ENCODE data around the gene SOX6. TPM values are rescaled to one million over a fixed set of nuclear protein-coding genes. Genes with fewer than 3 reads are reported as not detected.
A peak's percentile ranks its signal among the peaks of the same experiment; 100 is the strongest.
"Not testable (repeated sequence)": the region's sequence is repeated elsewhere in the genome, so short reads cannot be mapped to it uniquely, and the experiment has no call there.

The SOX6 gene
- total RNA-seq, 1 experiment from 2014 or later: 7.9 TPM

DNA sequence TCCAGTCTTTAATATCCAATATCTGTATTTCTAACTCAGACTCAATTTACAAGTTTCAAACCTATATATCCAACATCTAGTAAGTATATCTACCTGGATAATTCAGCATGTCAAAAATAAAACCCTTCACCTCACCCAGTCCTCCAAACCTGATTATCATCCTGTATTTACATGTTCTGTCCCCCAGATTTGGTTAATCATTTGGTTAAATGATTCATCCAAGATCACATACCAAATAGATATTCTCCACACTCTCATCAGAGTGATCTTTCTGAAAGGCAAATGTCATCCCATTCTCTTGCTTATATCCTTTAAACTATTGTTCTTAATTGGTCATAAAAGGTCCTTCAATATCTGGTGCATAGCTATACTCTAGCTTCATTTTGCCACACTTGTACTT, 199.0 kb downstream of the SOX6 start:
- Histone ChIP-seq H3K27ac (no peak overlapping the region), H3K36me3 (no peaks in the 10 kb centered on the region), H3K4me1 (peaks cover 8% of the 10 kb centered on the region), H3K4me3 (no peak overlapping the region), H3K27me3 (no peaks in the 10 kb centered on the region), H3K9me3 (replicated peaks) (no peaks in the 10 kb centered on the region)
- no peak for DNase-seq

DNA sequence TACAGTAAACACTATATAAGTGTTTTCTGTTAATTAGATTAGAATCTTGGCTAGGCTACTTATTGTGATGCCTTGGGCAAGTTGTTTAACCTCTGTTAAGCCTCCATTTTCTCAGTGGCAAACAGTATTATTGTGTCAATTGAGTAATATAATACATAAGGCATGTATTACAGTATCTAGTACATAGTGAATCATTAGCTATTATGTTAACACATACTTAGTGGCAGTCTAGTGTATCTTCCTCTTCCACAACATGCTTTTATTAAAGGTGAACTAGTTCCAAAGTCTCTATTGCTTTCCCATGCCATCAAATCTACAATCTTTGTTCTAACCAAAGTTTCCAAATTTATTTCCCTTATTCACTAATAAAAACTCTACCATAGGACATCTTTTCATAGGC, 200.9 kb downstream of the SOX6 start:
- peaks cover 8% of the 10 kb centered on the region for H3K4me1 ChIP-seq
- no peaks in the 10 kb centered on the region for H3K9me3 ChIP-seq (replicated peaks)
- no peak for DNase-seq
- no peaks in the 10 kb centered on the region for H3K27me3 ChIP-seq
- H3K36me3 ChIP-seq: no peaks in the 10 kb centered on the region
- H3K4me3 ChIP-seq: no peak overlapping the region
- H3K27ac ChIP-seq: no peak overlapping the region

DNA sequence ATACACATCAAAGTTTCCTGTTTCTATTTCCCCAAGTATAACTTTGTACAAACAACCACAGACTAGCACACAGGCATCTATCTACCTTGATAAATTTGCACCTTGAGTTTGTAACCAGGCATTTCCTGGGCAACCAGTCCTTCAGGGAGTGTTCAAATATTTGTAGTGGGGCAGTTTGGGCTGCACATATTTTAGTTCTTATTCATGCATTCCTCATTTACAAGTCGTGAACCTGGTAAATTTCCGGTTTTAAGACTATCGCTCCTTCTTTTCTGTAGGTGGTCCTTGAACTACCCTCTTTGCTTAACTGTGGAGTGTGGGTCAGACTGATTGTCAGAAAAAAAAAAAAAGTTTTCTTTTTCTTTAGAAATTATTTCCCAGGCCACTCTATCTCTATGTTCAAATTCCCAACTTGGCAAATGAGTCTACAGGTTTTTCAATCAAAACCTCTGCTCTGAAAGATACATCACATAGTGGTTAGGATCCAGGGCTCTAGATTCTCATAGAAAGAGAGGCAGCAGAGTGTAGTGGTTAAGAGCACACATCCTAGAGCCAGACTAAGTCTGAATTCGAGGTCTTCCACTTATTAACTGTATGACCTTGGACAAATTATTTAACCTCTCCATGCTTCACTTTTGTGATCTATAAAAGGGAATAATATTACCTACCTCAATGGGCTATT, 201.5 kb downstream of the SOX6 start:
- Histone ChIP-seq H3K9me3 (replicated peaks) (no peaks in the 10 kb centered on the region), H3K27me3 (no peaks in the 10 kb centered on the region), H3K27ac (no peak overlapping the region), H3K36me3 (no peaks in the 10 kb centered on the region), H3K4me1 (peaks cover 10% of the 10 kb centered on the region), H3K4me3 (no peak overlapping the region)
- DNase-seq: no peak

DNA sequence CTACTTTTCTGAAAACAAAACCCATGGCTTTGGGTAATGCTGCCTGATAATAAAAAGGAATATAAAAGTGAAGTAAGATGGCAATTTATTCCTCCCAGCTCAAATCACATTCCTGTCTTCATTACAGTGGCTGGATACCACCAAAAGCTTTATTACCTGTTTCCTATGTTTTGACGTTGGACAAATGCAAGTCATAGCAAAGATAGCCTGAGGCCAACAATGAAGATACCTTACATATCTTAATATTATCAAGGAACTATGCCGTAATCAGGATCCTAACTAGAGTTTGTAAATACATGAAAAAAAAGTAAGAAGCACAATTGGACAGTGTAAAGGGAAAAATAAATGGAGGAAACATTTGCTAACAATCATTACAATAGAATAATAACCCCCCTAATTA, 202.4 kb downstream of the SOX6 start:
- peaks cover 19% of the 10 kb centered on the region for H3K4me1 ChIP-seq

DNA sequence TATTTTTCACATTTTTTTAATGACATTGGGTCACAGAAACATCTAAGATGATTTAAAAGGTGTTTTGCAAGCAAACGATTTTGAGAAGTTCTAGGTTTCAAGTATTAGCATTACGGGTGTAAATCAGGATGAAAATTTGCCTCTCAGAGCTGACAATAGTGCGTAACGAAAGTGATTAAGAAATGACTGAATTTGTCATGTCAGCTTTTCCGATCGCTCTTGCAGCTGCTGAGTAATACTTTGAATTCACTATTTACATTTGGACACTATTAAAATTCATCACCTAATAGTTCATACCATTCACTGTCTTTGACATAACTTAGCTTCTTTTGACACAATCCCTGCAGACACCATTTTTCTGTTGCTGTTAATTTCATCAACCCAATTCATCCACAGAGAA, 205.2 kb downstream of the SOX6 start:
- DNase-seq: no peak
- H3K9me3 ChIP-seq (replicated peaks): no peaks in the 10 kb centered on the region
- H3K36me3 ChIP-seq: no peaks in the 10 kb centered on the region
- peaks cover 30% of the 10 kb centered on the region for H3K4me1 ChIP-seq
- no peak overlapping the region for H3K27ac ChIP-seq
- no peaks in the 10 kb centered on the region for H3K27me3 ChIP-seq
- H3K4me3 ChIP-seq: no peak overlapping the region

More for the DNA sequence above, 202.4 kb downstream of the SOX6 start:
- Histone ChIP-seq H3K36me3 (no peaks in the 10 kb centered on the region), H3K4me3 (no peak overlapping the region), H3K27ac (no peak overlapping the region), H3K9me3 (replicated peaks) (no peaks in the 10 kb centered on the region), H3K27me3 (no peaks in the 10 kb centered on the region)
- no peak for DNase-seq

DNA sequence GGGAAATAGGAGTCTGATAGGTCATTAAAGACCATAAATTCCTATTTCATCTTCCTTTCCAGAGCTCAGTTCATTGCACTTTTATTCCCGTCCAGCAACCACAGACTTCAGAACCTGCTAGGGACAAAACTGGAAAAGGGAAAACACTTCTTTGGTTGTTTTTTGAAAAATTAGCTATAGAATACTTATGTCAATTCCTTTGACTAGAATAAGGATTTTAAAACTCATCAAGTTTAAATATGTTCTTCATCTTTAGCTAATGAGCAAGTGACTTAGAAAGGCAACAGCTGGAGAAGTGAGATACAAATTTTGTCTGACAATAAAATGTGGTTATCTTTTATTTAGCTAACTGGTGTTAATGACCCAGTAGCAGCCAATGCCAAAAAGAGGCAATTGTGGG, 206.9 kb downstream of the SOX6 start:
- H3K9me3 ChIP-seq (replicated peaks): peaks cover 3% of the 10 kb centered on the region; the same call in 1 of the 2 replicates
- H3K36me3 ChIP-seq: no peaks in the 10 kb centered on the region
- DNase-seq: peak in 1 of 2 experiments; percentile 20
- no peaks in the 10 kb centered on the region for H3K27me3 ChIP-seq
- no peak overlapping the region for H3K4me3 ChIP-seq
- peaks cover 27% of the 10 kb centered on the region for H3K4me1 ChIP-seq
- peak overlapping the region; percentile 89 for H3K27ac ChIP-seq

DNA sequence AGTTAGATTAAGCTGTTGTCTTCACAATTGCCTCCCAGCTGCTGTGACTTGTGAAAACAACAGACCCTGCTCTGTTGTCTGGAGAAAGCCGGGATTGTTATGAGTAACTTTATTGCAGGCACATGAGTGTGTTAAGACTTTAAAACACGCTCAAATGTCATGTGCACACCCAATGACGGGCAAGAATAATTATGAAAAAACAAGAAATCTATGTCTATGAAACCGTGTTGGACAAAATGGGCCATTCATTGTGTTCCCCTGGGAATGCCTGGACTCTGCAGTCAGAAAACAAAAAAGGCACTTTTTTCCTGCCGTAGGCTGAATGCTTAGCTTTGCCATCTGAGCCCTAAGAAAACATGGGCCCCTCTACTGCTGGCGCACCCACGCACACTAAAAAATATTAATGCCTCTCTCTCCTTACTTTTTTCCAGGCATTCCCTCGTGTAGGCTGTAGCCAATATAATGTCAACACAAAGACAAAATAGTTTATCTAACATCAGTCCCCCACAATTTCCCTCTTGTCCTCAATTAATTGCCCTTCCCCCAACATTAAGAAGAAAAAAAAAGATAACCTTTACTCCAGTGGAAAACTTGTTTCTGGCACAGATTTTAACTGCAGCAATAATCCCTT, 207.9 kb downstream of the SOX6 start:
- Histone ChIP-seq H3K9me3 (replicated peaks) (peaks cover 3% of the 10 kb centered on the region; the same call in 1 of the 2 replicates), H3K27ac (peak overlapping the region; percentile 89), H3K36me3 (no peaks in the 10 kb centered on the region), H3K4me3 (peak overlapping the region; percentile 38), H3K27me3 (no peaks in the 10 kb centered on the region), H3K4me1 (peaks cover 22% of the 10 kb centered on the region)
- peak; percentile 84 to 97 for DNase-seq

DNA sequence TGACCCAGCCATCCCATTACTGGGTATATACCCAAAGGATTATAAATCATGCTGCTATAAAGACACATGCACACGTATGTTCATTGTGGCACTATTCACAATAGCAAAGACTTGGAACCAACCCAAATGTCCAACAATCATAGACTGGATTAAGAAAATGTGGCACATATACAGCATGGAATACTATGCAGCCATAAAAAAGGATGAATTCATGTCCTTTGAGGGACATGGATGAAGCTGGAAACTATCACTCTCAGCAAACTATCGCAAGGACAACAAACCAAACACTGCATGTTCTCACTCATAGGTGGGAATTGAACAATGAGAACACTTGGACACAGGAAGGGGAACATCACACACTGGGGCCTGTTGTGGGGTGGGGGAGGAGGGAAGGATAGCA, 209.4 kb downstream of the SOX6 start:
- not testable (repeated sequence) for H3K36me3 ChIP-seq; H3K4me3 ChIP-seq; H3K27me3 ChIP-seq; H3K27ac ChIP-seq; H3K9me3 ChIP-seq (replicated peaks); DNase-seq
- peaks cover 22% of the 10 kb centered on the region for H3K4me1 ChIP-seq

DNA sequence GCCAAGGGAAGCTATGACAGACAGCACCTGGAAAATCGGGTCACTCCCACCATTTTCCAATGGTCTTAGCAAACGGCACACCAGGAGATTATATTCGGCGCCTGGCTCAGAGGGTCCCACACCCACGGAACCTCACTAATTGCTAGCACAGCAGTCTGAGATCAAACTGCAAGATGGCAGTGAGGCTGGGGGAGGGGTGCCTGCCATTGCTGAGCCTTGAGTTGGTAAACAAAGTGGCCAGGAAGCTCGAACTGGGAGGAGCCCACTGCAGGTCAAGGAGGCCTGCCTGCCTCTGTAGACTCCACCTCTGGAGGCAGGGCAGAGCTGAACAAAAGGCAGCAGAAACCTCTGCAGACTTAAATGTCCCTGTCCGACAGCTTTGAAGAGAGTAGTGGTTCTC, 214.7 kb downstream of the SOX6 start:
- H3K27ac ChIP-seq, H3K27me3 ChIP-seq, H3K4me1 ChIP-seq: not testable (repeated sequence)

DNA sequence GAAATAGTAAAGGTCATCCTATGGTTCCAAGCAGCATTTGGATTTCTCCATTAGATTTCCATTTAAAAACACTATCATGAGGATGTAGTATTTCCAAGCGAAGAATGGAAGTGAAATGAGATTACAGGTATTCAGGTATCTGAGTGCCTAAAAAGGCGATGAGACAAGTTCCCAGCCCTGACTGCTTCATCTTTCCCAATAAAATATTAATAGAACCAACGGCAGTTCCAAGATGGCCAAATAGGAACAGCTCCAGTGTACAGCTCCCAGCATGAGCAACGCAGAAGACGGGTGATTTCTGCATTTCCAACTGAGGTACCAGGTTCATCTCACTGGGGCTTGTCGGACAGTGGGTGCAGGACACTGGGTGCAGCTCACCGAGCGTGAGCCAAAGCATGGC, 215.2 kb downstream of the SOX6 start:
- not testable (repeated sequence) for H3K27ac ChIP-seq; DNase-seq; H3K4me1 ChIP-seq; H3K9me3 ChIP-seq (replicated peaks); H3K4me3 ChIP-seq; H3K36me3 ChIP-seq; H3K27me3 ChIP-seq

More for the DNA sequence above, 214.7 kb downstream of the SOX6 start:
- not testable (repeated sequence) for DNase-seq; H3K4me3 ChIP-seq; H3K36me3 ChIP-seq; H3K9me3 ChIP-seq (replicated peaks)

DNA sequence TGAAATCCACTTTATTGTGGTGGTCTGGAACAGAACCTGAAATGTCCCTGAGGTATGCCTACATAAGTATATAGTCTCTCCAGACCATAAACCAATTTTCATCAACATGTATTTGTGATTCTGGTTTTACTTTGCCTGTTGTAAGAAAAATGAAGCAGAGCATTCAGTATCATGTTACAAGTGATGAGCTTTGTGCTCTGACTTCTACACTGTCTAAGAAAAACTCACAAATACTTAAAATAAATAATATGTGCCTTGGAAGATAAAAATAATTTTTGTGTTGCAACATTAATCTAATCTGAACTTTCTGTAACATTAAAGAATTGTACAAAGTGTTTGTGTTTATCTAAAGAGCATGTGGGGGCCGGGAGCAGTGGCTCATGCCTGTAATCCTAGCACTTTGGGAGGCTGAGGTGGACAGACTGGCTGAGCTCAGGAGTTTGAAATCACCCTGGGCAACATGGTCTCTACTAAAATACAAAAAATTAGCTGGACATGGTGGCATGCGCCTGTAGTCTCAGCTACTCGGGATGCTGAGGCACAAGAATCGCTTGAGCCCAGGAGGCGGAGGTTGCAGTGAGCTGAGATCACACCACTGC, 219.5 kb downstream of the SOX6 start:
- DNase-seq: no peak
- H3K27ac ChIP-seq: no peak overlapping the region
- no peaks in the 10 kb centered on the region for H3K4me1 ChIP-seq
- no peaks in the 10 kb centered on the region for H3K9me3 ChIP-seq (replicated peaks)
- H3K36me3 ChIP-seq: no peaks in the 10 kb centered on the region
- no peaks in the 10 kb centered on the region for H3K27me3 ChIP-seq
- no peak overlapping the region for H3K4me3 ChIP-seq

DNA sequence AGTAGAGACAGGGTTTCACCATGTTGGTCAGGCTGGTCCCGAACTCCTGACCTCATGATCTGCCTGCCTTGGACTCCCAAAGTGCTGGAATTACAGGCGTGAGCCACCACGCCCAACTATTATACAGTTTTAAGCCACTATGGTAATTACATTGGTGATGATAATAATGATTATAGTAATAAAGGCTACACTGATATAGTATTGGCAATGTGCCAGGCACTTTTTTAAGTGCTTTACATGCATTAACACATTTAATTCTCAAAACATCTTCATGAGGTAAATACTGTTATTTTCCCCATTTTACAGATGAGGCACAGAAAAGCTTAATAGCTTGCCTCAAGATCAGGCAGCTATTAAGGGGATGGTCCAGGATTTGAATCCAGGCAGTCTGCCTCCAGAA, 222.5 kb downstream of the SOX6 start:
- Histone ChIP-seq H3K4me1 (no peaks in the 10 kb centered on the region), H3K27ac (no peak overlapping the region), H3K9me3 (replicated peaks) (no peaks in the 10 kb centered on the region), H3K27me3 (no peaks in the 10 kb centered on the region), H3K4me3 (no peak overlapping the region), H3K36me3 (no peaks in the 10 kb centered on the region)
- DNase-seq: no peak

DNA sequence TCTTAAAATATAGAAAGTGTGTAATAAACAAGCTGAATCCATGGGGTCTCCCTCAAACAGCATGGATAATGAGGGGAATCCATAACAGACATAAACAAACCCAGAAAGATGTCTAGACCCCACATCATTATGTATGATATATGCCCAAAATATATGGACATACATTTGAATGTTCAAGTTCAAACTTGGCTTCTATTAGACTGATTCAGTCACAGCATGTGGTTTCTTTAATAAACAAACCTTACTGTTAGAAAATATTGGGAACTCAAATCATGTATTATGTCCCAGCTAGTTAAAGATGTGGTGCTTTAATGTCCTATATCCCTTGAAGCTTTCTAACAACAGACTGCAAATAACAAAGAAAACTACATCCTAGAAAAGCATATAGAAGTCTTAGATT, 228.6 kb downstream of the SOX6 start:
- DNase-seq: no peak
- Histone ChIP-seq H3K4me1 (peaks cover 29% of the 10 kb centered on the region), H3K27me3 (no peaks in the 10 kb centered on the region), H3K36me3 (no peaks in the 10 kb centered on the region), H3K9me3 (replicated peaks) (no peaks in the 10 kb centered on the region), H3K27ac (peak overlapping the region; percentile 50; the same call in 1 of the 2 replicates), H3K4me3 (no peak overlapping the region)

DNA sequence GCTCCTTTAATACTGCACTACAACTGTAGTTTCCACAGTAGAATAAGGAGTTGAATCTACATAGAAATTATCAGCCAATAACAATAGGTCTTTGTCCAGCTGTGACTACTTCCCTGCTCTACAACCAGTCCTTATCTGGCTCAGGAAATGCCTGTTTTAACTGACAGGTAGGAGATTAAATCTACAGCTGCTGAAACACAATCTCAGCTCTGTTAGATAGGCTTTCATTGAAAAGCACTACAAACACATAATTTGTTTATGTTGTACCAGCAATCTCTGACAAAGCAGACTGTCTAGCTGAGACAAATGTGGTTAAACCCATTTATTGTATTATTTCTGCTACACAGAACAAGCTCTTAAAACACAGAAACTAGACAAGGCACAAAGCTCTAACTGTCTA, 230.0 kb downstream of the SOX6 start:
- Histone ChIP-seq H3K9me3 (replicated peaks) (no peaks in the 10 kb centered on the region), H3K27ac (peak overlapping the region; percentile 50), H3K4me3 (no peak overlapping the region), H3K4me1 (peaks cover 29% of the 10 kb centered on the region), H3K27me3 (no peaks in the 10 kb centered on the region), H3K36me3 (no peaks in the 10 kb centered on the region)
- peak; percentile 65 to 91 for DNase-seq

DNA sequence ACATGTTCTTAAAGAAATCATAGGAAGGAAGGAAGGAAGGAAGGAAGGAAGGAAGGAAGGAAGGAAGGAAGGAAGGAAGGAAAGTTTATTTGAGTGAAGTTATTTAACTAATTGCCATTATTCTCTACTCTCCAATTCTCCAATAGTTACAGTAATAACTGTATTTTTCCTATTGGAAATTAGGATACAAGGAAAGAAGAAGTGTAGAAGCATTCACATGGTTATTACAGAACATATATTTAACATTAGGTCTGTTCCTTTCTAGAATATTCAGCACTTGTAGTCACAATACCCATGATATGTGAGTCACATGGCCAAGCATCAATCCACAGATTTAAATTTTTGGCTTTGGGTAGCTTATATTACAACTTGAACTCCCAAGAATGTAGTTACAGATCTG, 230.6 kb downstream of the SOX6 start:
- H3K9me3 ChIP-seq (replicated peaks): no peaks in the 10 kb centered on the region
- H3K27me3 ChIP-seq: no peaks in the 10 kb centered on the region
- peak overlapping the region; percentile 50 for H3K27ac ChIP-seq
- H3K4me3 ChIP-seq: no peak overlapping the region
- no peak for DNase-seq
- H3K4me1 ChIP-seq: peaks cover 29% of the 10 kb centered on the region
- H3K36me3 ChIP-seq: no peaks in the 10 kb centered on the region

Measured in SJCRH30 (cell line).